ENCODE data around the gene KIF6.

Gene KIF6

GRCh38 chr6:39314273-39314795, 410.9 kb downstream of the KIF6 start, which contains the start of gene KCNK17:
Gene KCNK17, minus strand, starts transcription at chr6:39314419. Its CDS starts 99 bp downstream, at chr6:39314320.
- H3K4me1 ChIP-seq (ENCODE audit: low read length) = no peaks in the 10 kb centered on the region
- H4K20me1 ChIP-seq (ENCODE audit: insufficient read depth, low read length) = no peaks in the 10 kb centered on the region
- H3K36me3 ChIP-seq (replicated peaks; ENCODE audit: insufficient read depth, low read length) = no peaks in the 10 kb centered on the region
- H3K27ac ChIP-seq (ENCODE audit: low read length) = no peak within 1 kb of the TSS
- TF ChIP-seq EZH2phosphoT487 (IDR thresholded peaks at IDR 0.05; ENCODE audit: low read length) (no peak), CTCF (IDR thresholded peaks at IDR 0.05; ENCODE audit: low read length) (no peak)
- H3K4me3 ChIP-seq (ENCODE audit: low read length) = no peak within 1 kb of the TSS
- no peak within 1 kb of the TSS for H2AFZ ChIP-seq (ENCODE audit: low read length)
- peaks cover 40% of the 10 kb centered on the region for H3K27me3 ChIP-seq (replicated peaks; ENCODE audit: insufficient read depth, low read length)
- H3K9me3 ChIP-seq (replicated peaks; ENCODE audit: insufficient read depth, low read length) = no peaks in the 10 kb centered on the region
- no peaks in the 10 kb centered on the region for H3K79me2 ChIP-seq (ENCODE audit: low read length)
- H3F3A ChIP-seq (ENCODE audit: insufficient read depth, low read length) = no peaks in the 10 kb centered on the region
- no peak within 1 kb of the TSS for H3K9ac ChIP-seq (ENCODE audit: low read length)
- H3K9me2 ChIP-seq (replicated peaks; ENCODE audit: insufficient read depth, low read length) = no peaks in the 10 kb centered on the region
- H3K4me2 ChIP-seq (ENCODE audit: low read depth, low read length) = no peak within 1 kb of the TSS
- DNase-seq = no peak

GRCh38 chr6:39313526-39314272, 411.5 kb downstream of the KIF6 start:
- no peak overlapping the region for H3K4me2 ChIP-seq (ENCODE audit: low read depth, low read length)
- no peak overlapping the region for H3K27ac ChIP-seq (ENCODE audit: low read length)
- H3K9me3 ChIP-seq (replicated peaks; ENCODE audit: insufficient read depth, low read length) = no peaks in the 10 kb centered on the region
- H3K4me1 ChIP-seq (ENCODE audit: low read length) = no peaks in the 10 kb centered on the region
- no peak for TF ChIP-seq EZH2 (optimal IDR thresholded peaks at IDR 0.05; ENCODE audit: low read depth, low read length)
- TF ChIP-seq CTCF (IDR thresholded peaks at IDR 0.05; ENCODE audit: low read length) = no peak
- TF ChIP-seq EZH2phosphoT487 (IDR thresholded peaks at IDR 0.05; ENCODE audit: low read length) = no peak
- H4K20me1 ChIP-seq (ENCODE audit: insufficient read depth, low read length) = no peaks in the 10 kb centered on the region
- no peaks in the 10 kb centered on the region for H3K79me2 ChIP-seq (ENCODE audit: low read length)
- H3F3A ChIP-seq (ENCODE audit: insufficient read depth, low read length) = no peaks in the 10 kb centered on the region
- H3K36me3 ChIP-seq (replicated peaks; ENCODE audit: insufficient read depth, low read length) = no peaks in the 10 kb centered on the region
- no peak for DNase-seq
- H3K27me3 ChIP-seq (replicated peaks; ENCODE audit: insufficient read depth, low read length) = peaks cover 40% of the 10 kb centered on the region
- H3K9ac ChIP-seq (ENCODE audit: low read length) = no peak overlapping the region
- no peaks in the 10 kb centered on the region for H3K9me2 ChIP-seq (replicated peaks; ENCODE audit: insufficient read depth, low read length)
- no peak overlapping the region for H2AFZ ChIP-seq (ENCODE audit: low read length)
- H3K4me3 ChIP-seq (ENCODE audit: low read length) = no peak overlapping the region

GRCh38 chr6:39312912-39313525, 412.2 kb downstream of the KIF6 start:
- Histone ChIP-seq H3K36me3 (replicated peaks; ENCODE audit: insufficient read depth, low read length) (no peaks in the 10 kb centered on the region), H4K20me1 (ENCODE audit: insufficient read depth, low read length) (no peaks in the 10 kb centered on the region), H3K4me2 (ENCODE audit: low read depth, low read length) (no peak overlapping the region), H3K9me2 (replicated peaks; ENCODE audit: insufficient read depth, low read length) (no peaks in the 10 kb centered on the region), H3K9me3 (replicated peaks; ENCODE audit: insufficient read depth, low read length) (no peaks in the 10 kb centered on the region), H3K27me3 (replicated peaks; ENCODE audit: insufficient read depth, low read length) (peaks cover 40% of the 10 kb centered on the region), H3F3A (ENCODE audit: insufficient read depth, low read length) (no peaks in the 10 kb centered on the region), H3K79me2 (ENCODE audit: low read length) (no peaks in the 10 kb centered on the region), H3K4me3 (ENCODE audit: low read length) (no peak overlapping the region), H3K4me1 (ENCODE audit: low read length) (no peaks in the 10 kb centered on the region), H3K9ac (ENCODE audit: low read length) (no peak overlapping the region), H3K27ac (ENCODE audit: low read length) (no peak overlapping the region), H2AFZ (ENCODE audit: low read length) (no peak overlapping the region)
- no peak for DNase-seq
- TF ChIP-seq CTCF (IDR thresholded peaks at IDR 0.05; ENCODE audit: low read length) (no peak), EZH2 (optimal IDR thresholded peaks at IDR 0.05; ENCODE audit: low read depth, low read length) (no peak), EZH2phosphoT487 (IDR thresholded peaks at IDR 0.05; ENCODE audit: low read length) (no peak)
